ENCODE measurements around the gene SLC33A1.

Gene SLC33A1

DNA sequence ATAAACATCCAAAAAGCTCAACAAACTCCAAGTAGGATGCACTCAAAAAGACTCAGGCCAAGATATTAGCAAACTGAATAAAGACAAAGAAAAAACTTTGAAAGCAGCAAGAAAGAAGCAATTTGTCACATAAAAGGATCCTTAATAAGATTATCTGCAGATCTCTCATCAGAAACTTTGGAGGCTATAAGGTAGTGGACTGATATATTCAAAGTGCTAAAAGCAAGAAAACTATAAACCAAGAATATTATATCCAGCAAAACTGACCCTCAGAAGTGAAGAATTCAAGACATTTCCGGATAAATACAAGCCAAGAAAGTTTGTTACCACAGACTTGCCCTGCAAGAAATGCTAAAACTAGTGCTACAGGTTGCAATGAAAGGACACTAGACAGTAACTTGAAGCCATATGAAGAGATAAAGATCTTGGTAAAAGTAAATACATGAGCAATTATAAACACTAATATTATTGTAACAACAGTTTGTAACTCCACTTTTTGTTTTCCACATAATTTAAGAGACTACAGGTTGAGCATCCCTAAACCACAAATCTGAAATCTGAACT, 71.8 kb downstream of the SLC33A1 start:
- Mint-ChIP-seq H3K4me1 (peaks cover 12% of the 10 kb centered on the region), H3K27me3 (no peaks in the 10 kb centered on the region), H3K9me3 (peaks cover 7 to 8% of the 10 kb centered on the region in 2 donors), H3K4me3 (no peak overlapping the region), H3K27ac (no peak overlapping the region)
- DNase-seq (no peak), ATAC-seq (no peak)

DNA sequence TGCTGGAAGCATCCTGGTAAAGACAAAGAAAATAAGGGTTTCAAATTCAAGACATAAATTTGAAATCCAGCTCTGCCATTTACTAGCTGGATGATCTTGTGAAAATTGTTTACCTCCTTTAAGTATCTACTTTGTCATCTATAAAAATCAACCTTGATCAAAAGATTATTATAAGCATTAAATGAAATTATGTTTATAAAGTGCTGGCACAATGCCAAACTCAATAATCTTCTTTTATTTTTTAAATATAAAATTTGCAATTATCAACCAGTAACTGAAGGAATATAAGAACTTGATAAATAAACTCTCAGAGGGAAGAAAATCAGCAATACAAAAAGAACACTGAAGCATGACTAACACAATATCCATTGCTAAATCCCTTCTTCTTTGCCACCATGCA, 73.9 kb downstream of the SLC33A1 start:
- H3K9me3 Mint-ChIP-seq: peaks cover 7 to 8% of the 10 kb centered on the region in 2 donors
- ATAC-seq (no peak), DNase-seq (no peak)
- H3K4me1 Mint-ChIP-seq: peaks cover 1% of the 10 kb centered on the region
- H3K4me3 Mint-ChIP-seq: no peak overlapping the region
- no peak overlapping the region for H3K27ac Mint-ChIP-seq
- no peaks in the 10 kb centered on the region for H3K27me3 Mint-ChIP-seq

DNA sequence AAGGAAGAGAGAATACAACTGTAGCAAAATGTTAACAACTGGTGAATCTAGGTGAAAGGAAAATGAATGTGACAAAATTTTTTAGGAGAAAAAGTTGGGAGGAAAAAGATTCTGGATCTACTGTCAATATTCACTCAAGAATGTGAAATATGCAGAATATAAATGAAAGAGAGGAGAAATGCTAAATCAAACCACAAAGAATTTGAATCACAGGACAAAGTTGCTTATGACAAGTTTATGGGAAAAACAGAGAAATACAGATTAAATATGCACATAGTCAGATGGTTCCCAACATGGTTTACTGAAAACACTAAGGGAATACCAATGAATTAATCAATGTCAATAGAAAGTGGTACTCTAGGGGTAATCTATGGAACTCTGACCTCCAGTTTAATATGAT, 75.8 kb downstream of the SLC33A1 start:
- no peak overlapping the region for H3K27ac Mint-ChIP-seq
- no peak overlapping the region for H3K4me3 Mint-ChIP-seq
- H3K4me1 Mint-ChIP-seq: no peaks in the 10 kb centered on the region
- peaks cover 7 to 8% of the 10 kb centered on the region in 2 donors for H3K9me3 Mint-ChIP-seq
- DNase-seq: no peak
- no peaks in the 10 kb centered on the region for H3K27me3 Mint-ChIP-seq
- no peak for ATAC-seq

DNA sequence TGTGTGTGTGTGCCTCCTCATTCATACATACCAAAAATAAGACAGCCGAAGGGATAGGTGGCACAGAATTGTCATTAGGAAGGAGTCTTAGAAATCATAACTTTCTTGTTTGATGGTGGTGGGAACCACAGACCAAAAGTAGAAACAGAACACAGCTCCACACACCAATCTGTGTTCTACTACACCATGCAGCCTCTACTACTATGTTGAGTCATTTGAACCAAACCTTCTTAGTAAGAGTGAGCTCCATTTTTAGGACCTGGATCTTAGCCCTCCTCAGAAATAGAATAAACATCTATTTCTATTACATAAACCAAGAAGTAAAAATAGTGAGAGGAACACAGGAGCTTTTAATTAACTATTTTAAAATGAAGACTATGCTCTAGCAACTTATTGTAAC, 81.4 kb downstream of the SLC33A1 start:
- ATAC-seq (no peak), DNase-seq (no peak)
- Mint-ChIP-seq H3K9me3 (no peaks in the 10 kb centered on the region), H3K27me3 (no peaks in the 10 kb centered on the region), H3K4me1 (no peaks in the 10 kb centered on the region), H3K4me3 (no peak overlapping the region), H3K27ac (no peak overlapping the region)

DNA sequence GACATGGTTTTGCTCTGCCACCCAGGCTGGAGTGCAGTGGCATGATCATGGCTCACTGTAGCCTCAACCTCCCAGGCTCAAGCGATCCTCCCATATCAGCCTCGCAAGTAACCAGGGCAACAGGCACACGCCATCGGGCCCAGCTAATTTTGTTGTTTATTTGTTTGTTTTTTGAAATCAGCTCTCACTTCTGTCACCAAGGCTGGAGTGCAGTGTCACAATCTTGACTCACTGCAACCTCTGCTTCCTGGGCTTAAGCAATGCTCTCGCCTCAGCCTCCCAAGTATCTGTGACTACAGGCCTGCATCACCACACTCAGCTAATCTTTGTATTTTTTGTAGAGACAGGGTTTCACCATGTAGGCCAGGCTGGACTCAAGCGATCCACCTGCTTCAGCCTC, 83.1 kb downstream of the SLC33A1 start:
- ATAC-seq (no peak), DNase-seq (no peak)
- Mint-ChIP-seq H3K27me3 (no peaks in the 10 kb centered on the region), H3K4me3 (no peak overlapping the region), H3K9me3 (no peaks in the 10 kb centered on the region), H3K27ac (no peak overlapping the region), H3K4me1 (no peaks in the 10 kb centered on the region)

Data from stimulated activated naive CD8-positive, alpha-beta T cell treated with anti-CD3 and anti-CD28 coated beads, Interleukin-15, amount 100 ng/mL, for 72 hours (primary cell).